Cerebellar nuclear complex (tissue), 1 donor: ENCODE data around the gene CTXND2.
"Not testable (repeated sequence)": the region's sequence is repeated elsewhere in the genome, so short reads cannot be mapped to it uniquely, and the experiment has no call there.

Experiments
- DNase-seq, 2 experiments: peaks; one replicate each; lab custom pipeline; 2025; lab: John Stamatoyannopoulos, UW

Gene CTXND2

GRCh38 chr1:150887018-150887417, at the start of gene CTXND2:
Gene CTXND2, plus strand, starts transcription at chr1:150887136. Its CDS starts 25,179 bp downstream, at chr1:150912315.
- no peak for DNase-seq

GRCh38 chr1:150840850-150841249, 46.1 kb upstream of the CTXND2 start:
- DNase-seq = not testable (repeated sequence)

GRCh38 chr1:150841626-150842025, 45.3 kb upstream of the CTXND2 start:
- no peak for DNase-seq

- DNase-seq = no peak
These were observed 44.6 kb upstream of the CTXND2 start for GRCh38 chr1:150842343-150842742.

GRCh38 chr1:150842964-150843363, 44.0 kb upstream of the CTXND2 start:
- no peak for DNase-seq

- DNase-seq = no peak
These were observed 43.5 kb upstream of the CTXND2 start for GRCh38 chr1:150843474-150843873.

- no peak for DNase-seq
These were observed 40.3 kb upstream of the CTXND2 start for GRCh38 chr1:150846473-150847146.

- DNase-seq = not testable (repeated sequence)
These were observed 36.1 kb upstream of the CTXND2 start for GRCh38 chr1:150850801-150851362.

- not testable (repeated sequence) for DNase-seq
These were observed 34.2 kb upstream of the CTXND2 start for GRCh38 chr1:150852734-150853133.

- no peak for DNase-seq
These were observed 23.2 kb upstream of the CTXND2 start for GRCh38 chr1:150863724-150864123.

- not testable (repeated sequence) for DNase-seq
These were observed 22.7 kb upstream of the CTXND2 start for GRCh38 chr1:150864200-150864599.

GRCh38 chr1:150869683-150870082, 17.3 kb upstream of the CTXND2 start:
- DNase-seq = no peak

GRCh38 chr1:150872572-150872971, 14.4 kb upstream of the CTXND2 start:
- DNase-seq = no peak

- no peak for DNase-seq
These were observed 13.4 kb upstream of the CTXND2 start for GRCh38 chr1:150873521-150873920.

GRCh38 chr1:150874455-150875196, 12.3 kb upstream of the CTXND2 start:
- DNase-seq = no peak

- no peak for DNase-seq
These were observed 11.5 kb upstream of the CTXND2 start for GRCh38 chr1:150875197-150876118.

- DNase-seq = peak in 1 of 2 experiments; percentile 14
These were observed 10.8 kb upstream of the CTXND2 start for GRCh38 chr1:150876119-150876454.

- not testable (repeated sequence) for DNase-seq
These were observed 8.0 kb upstream of the CTXND2 start for GRCh38 chr1:150878931-150879330.

- DNase-seq = no peak
These were observed 5.4 kb upstream of the CTXND2 start for GRCh38 chr1:150881331-150882070.

- DNase-seq = not testable (repeated sequence)
These were observed 3.8 kb upstream of the CTXND2 start for GRCh38 chr1:150883121-150883520.

- DNase-seq = no peak
These were observed 1.8 kb downstream of the CTXND2 start for GRCh38 chr1:150888727-150889126.
